WTC11 (cell line): ENCODE data around the gene ASTE1. TPM values are rescaled to one million over a fixed set of nuclear protein-coding genes. Genes with fewer than 3 reads are reported as not detected.

Experiments used
- ATAC-seq: fragments of 200-7000 bp; cut with Tn5 transposase; 2 replicates; pipeline ENCODE4 v1.10.0; 2021; ENCODE audit warnings: mild to moderate bottlenecking, moderate library complexity
- CTCF ChIA-PET: fragments of 300-600 bp; sonication (Branson Sonifier 250); formaldehyde crosslinking; loops from one replicate; lab custom pipeline; 2021; ENCODE audit warnings: antibody characterized with exemption; lab: Charles Lee
- POLR2A ChIA-PET: fragments of 350-600 bp; sonication (Branson Sonifier 250); formaldehyde crosslinking; loops from one replicate; lab custom pipeline; 2021; ENCODE audit warnings: antibody characterized with exemption; lab: Charles Lee
- DNase-seq: peaks from one replicate; pipeline ENCODE4 v3.0.0; 2021; ENCODE audit warnings: low spot score
- H3K27ac Mint-ChIP-seq: 2 replicates; pipeline ENCODE4 v1.8.0; 2021; ENCODE audit warnings: mixed read lengths
- H3K27me3 Mint-ChIP-seq: 2 replicates; pipeline ENCODE4 v1.8.0; 2021; ENCODE audit warnings: low read depth, mild to moderate bottlenecking, moderate library complexity, mixed read lengths
- H3K36me3 Mint-ChIP-seq: 2 replicates; pipeline ENCODE4 v1.8.0; 2021; ENCODE audit warnings: mixed read lengths
- H3K4me1 Mint-ChIP-seq: 2 replicates; pipeline ENCODE4 v1.8.0; 2022; ENCODE audit warnings: mixed read lengths
- H3K4me3 Mint-ChIP-seq: 2 replicates; pipeline ENCODE4 v1.8.0; 2021; ENCODE audit warnings: mild to moderate bottlenecking, moderate library complexity, mixed read lengths
- H3K9me3 Mint-ChIP-seq: 2 replicates; pipeline ENCODE4 v1.8.0; 2021; ENCODE audit warnings: mixed read lengths
- ETV6 ChIP-seq: sonication (generic); formaldehyde crosslinking; IDR thresholded peaks from 2 replicates; pipeline ENCODE4 v1.8.1; 2022; ENCODE audit warnings: mild to moderate bottlenecking, missing genetic modification reagents
- GRHL2 ChIP-seq: fragments of 250-450 bp; sonication (Bioruptor Pico); IDR thresholded peaks from 2 replicates; pipeline ENCODE4 v1.8.0; 2022; ENCODE audit warnings: mild to moderate bottlenecking, moderate library complexity; ENCODE audit not compliant: insufficient replicate concordance, severe bottlenecking
- MXD4 ChIP-seq: fragments of 250-450 bp; sonication (Bioruptor Pico); IDR thresholded peaks from 2 replicates; pipeline ENCODE4 v1.8.0; 2021; ENCODE audit warnings: mild to moderate bottlenecking, moderate library complexity, borderline replicate concordance
- MYBL2 ChIP-seq: sonication (generic); formaldehyde crosslinking; IDR thresholded peaks from 2 replicates; pipeline ENCODE4 v1.8.1; 2023; ENCODE audit warnings: mild to moderate bottlenecking, moderate library complexity, missing genetic modification reagents
- TEAD1 ChIP-seq: sonication (generic); formaldehyde crosslinking; IDR thresholded peaks from 2 replicates; pipeline ENCODE4 v1.8.0; 2022; ENCODE audit warnings: mild to moderate bottlenecking, missing genetic modification reagents
- ZBTB21 ChIP-seq: sonication (generic); formaldehyde crosslinking; IDR thresholded peaks from 2 replicates; pipeline ENCODE4 v1.8.1; 2023; ENCODE audit warnings: mild to moderate bottlenecking, missing genetic modification reagents, borderline replicate concordance
- ZNF263 ChIP-seq: sonication (generic); formaldehyde crosslinking; IDR thresholded peaks from 2 replicates; pipeline ENCODE4 v1.8.1; 2022; ENCODE audit warnings: low read depth, mild to moderate bottlenecking, moderate library complexity, missing genetic modification reagents
- ZNF317 ChIP-seq: sonication (generic); formaldehyde crosslinking; IDR thresholded peaks from 2 replicates; pipeline ENCODE4 v1.8.1; 2023; ENCODE audit warnings: low read depth, mild to moderate bottlenecking, moderate library complexity, missing genetic modification reagents, borderline replicate concordance
- ZNF396 ChIP-seq: fragments of 250-450 bp; sonication (Bioruptor Pico); IDR thresholded peaks from 2 replicates; pipeline ENCODE4 v1.8.0; 2021; ENCODE audit warnings: mild to moderate bottlenecking, moderate library complexity, borderline replicate concordance
- ZNF416 ChIP-seq: fragments of 250-450 bp; sonication (Bioruptor Pico); IDR thresholded peaks from 2 replicates; pipeline ENCODE4 v1.9.0; 2021; ENCODE audit warnings: mild to moderate bottlenecking, inconsistent platforms
- total RNA-seq: library from RNA; stranded (reverse); gene quantifications from 3 replicates; pipeline ENCODE4 v1.2.3, GENCODE V29; 2021
- TF ChIP-seq, protein P1 (sequence below): fragments of 200-600 bp; IDR thresholded peaks from 2 replicates; pipeline ENCODE4 v1.8.0; 2022; ENCODE audit warnings: antibody characterized with exemption
- TF ChIP-seq, protein P2 (sequence below): sonication (generic); formaldehyde crosslinking; conservative IDR thresholded peaks from 2 replicates; pipeline ENCODE4 v1.8.1; 2023; ENCODE audit warnings: mild to moderate bottlenecking, low read depth, missing genetic modification reagents, moderate library complexity
- TF ChIP-seq, protein P3 (sequence below): sonication (generic); formaldehyde crosslinking; IDR thresholded peaks from 2 replicates; pipeline ENCODE4 v1.8.1; 2022; ENCODE audit warnings: missing genetic modification reagents, borderline replicate concordance
- TF ChIP-seq, protein P4 (sequence below): sonication (generic); formaldehyde crosslinking; IDR thresholded peaks from 2 replicates; pipeline ENCODE4 v1.8.0; 2023; ENCODE audit warnings: missing genetic modification reagents, mild to moderate bottlenecking, borderline replicate concordance
- TF ChIP-seq, protein P5 (sequence below): fragments of 250-450 bp; sonication (Bioruptor Pico); IDR thresholded peaks from 2 replicates; pipeline ENCODE4 v1.9.0; 2021; ENCODE audit warnings: mild to moderate bottlenecking
- TF ChIP-seq, protein P6 (sequence below): sonication (generic); formaldehyde crosslinking; IDR thresholded peaks from 2 replicates; pipeline ENCODE4 v1.8.0; 2022; ENCODE audit warnings: mild to moderate bottlenecking, missing genetic modification reagents
- TF ChIP-seq, protein P7 (sequence below): sonication (generic); formaldehyde crosslinking; conservative IDR thresholded peaks from 2 replicates; pipeline ENCODE4 v1.8.1; 2022; ENCODE audit warnings: mild to moderate bottlenecking, missing genetic modification reagents
- TF ChIP-seq, protein P8 (sequence below): sonication (generic); formaldehyde crosslinking; IDR thresholded peaks from 2 replicates; pipeline ENCODE4 v1.8.1; 2022; ENCODE audit warnings: mild to moderate bottlenecking, moderate library complexity, missing genetic modification reagents

The ASTE1 gene
- total RNA-seq, 1 experiment from 2014 or later: 5.8 TPM

DNA sequence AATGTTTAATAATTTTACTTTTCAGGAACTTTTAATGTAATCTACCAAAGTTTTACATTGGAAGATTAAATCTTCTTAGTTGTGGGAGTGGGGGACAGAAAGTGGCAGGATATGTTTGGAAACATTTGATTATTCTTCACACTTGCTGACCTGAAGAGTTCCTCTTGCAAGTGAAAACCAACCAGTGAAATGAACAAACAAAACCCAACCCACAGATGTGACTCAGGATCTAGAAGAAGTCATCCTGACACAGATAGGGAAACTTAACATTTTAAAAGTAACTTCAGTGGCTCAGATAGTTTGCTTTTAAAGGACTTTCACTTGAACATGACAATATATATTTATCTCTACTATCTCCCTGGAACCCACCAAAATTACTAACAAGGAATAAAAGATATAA, 55.4 kb downstream of the ASTE1 start:
- CTCF ChIA-PET: no interaction called here
- Mint-ChIP-seq H3K27me3 (no peaks in the 10 kb centered on the region), H3K9me3 (no peaks in the 10 kb centered on the region), H3K4me3 (no peak overlapping the region), H3K36me3 (peaks cover 29% of the 10 kb centered on the region), H3K4me1 (peaks cover 25% of the 10 kb centered on the region), H3K27ac (no peak overlapping the region)
- ATAC-seq (no peak), DNase-seq (no peak)
- POLR2A ChIA-PET: no interaction called here
- TF ChIP-seq ZNF263 (CRISPR knock-in tag): no peak
- TF ChIP-seq, protein P1, sequence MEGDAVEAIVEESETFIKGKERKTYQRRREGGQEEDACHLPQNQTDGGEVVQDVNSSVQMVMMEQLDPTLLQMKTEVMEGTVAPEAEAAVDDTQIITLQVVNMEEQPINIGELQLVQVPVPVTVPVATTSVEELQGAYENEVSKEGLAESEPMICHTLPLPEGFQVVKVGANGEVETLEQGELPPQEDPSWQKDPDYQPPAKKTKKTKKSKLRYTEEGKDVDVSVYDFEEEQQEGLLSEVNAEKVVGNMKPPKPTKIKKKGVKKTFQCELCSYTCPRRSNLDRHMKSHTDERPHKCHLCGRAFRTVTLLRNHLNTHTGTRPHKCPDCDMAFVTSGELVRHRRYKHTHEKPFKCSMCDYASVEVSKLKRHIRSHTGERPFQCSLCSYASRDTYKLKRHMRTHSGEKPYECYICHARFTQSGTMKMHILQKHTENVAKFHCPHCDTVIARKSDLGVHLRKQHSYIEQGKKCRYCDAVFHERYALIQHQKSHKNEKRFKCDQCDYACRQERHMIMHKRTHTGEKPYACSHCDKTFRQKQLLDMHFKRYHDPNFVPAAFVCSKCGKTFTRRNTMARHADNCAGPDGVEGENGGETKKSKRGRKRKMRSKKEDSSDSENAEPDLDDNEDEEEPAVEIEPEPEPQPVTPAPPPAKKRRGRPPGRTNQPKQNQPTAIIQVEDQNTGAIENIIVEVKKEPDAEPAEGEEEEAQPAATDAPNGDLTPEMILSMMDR: no peak
- TF ChIP-seq, protein P2, sequence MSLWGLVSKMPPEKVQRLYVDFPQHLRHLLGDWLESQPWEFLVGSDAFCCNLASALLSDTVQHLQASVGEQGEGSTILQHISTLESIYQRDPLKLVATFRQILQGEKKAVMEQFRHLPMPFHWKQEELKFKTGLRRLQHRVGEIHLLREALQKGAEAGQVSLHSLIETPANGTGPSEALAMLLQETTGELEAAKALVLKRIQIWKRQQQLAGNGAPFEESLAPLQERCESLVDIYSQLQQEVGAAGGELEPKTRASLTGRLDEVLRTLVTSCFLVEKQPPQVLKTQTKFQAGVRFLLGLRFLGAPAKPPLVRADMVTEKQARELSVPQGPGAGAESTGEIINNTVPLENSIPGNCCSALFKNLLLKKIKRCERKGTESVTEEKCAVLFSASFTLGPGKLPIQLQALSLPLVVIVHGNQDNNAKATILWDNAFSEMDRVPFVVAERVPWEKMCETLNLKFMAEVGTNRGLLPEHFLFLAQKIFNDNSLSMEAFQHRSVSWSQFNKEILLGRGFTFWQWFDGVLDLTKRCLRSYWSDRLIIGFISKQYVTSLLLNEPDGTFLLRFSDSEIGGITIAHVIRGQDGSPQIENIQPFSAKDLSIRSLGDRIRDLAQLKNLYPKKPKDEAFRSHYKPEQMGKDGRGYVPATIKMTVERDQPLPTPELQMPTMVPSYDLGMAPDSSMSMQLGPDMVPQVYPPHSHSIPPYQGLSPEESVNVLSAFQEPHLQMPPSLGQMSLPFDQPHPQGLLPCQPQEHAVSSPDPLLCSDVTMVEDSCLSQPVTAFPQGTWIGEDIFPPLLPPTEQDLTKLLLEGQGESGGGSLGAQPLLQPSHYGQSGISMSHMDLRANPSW: no peak
- no peak for TF ChIP-seq MYBL2 (CRISPR knock-in tag)
- TF ChIP-seq ZNF416 (CRISPR knock-in tag): no peak
- no peak for TF ChIP-seq ETV6 (CRISPR knock-in tag)
- TF ChIP-seq ZNF317 (CRISPR knock-in tag): no peak
- TF ChIP-seq ZNF396 (CRISPR knock-in tag): no peak
- TF ChIP-seq, protein P3, sequence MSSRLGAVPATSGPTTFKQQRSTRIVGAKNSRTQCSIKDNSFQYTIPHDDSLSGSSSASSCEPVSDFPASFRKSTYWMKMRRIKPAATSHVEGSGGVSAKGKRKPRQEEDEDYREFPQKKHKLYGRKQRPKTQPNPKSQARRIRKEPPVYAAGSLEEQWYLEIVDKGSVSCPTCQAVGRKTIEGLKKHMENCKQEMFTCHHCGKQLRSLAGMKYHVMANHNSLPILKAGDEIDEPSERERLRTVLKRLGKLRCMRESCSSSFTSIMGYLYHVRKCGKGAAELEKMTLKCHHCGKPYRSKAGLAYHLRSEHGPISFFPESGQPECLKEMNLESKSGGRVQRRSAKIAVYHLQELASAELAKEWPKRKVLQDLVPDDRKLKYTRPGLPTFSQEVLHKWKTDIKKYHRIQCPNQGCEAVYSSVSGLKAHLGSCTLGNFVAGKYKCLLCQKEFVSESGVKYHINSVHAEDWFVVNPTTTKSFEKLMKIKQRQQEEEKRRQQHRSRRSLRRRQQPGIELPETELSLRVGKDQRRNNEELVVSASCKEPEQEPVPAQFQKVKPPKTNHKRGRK: no peak
- no peak for TF ChIP-seq TEAD1
- TF ChIP-seq ZBTB21: no peak
- no peak for TF ChIP-seq MXD4 (CRISPR knock-in tag)
- TF ChIP-seq GRHL2 (CRISPR knock-in tag): no peak
- TF ChIP-seq, protein P4, sequence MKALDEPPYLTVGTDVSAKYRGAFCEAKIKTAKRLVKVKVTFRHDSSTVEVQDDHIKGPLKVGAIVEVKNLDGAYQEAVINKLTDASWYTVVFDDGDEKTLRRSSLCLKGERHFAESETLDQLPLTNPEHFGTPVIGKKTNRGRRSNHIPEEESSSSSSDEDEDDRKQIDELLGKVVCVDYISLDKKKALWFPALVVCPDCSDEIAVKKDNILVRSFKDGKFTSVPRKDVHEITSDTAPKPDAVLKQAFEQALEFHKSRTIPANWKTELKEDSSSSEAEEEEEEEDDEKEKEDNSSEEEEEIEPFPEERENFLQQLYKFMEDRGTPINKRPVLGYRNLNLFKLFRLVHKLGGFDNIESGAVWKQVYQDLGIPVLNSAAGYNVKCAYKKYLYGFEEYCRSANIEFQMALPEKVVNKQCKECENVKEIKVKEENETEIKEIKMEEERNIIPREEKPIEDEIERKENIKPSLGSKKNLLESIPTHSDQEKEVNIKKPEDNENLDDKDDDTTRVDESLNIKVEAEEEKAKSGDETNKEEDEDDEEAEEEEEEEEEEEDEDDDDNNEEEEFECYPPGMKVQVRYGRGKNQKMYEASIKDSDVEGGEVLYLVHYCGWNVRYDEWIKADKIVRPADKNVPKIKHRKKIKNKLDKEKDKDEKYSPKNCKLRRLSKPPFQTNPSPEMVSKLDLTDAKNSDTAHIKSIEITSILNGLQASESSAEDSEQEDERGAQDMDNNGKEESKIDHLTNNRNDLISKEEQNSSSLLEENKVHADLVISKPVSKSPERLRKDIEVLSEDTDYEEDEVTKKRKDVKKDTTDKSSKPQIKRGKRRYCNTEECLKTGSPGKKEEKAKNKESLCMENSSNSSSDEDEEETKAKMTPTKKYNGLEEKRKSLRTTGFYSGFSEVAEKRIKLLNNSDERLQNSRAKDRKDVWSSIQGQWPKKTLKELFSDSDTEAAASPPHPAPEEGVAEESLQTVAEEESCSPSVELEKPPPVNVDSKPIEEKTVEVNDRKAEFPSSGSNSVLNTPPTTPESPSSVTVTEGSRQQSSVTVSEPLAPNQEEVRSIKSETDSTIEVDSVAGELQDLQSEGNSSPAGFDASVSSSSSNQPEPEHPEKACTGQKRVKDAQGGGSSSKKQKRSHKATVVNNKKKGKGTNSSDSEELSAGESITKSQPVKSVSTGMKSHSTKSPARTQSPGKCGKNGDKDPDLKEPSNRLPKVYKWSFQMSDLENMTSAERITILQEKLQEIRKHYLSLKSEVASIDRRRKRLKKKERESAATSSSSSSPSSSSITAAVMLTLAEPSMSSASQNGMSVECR (CRISPR knock-in tag): no peak
- TF ChIP-seq, protein P5, sequence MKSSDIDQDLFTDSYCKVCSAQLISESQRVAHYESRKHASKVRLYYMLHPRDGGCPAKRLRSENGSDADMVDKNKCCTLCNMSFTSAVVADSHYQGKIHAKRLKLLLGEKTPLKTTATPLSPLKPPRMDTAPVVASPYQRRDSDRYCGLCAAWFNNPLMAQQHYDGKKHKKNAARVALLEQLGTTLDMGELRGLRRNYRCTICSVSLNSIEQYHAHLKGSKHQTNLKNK (CRISPR knock-in tag): no peak

DNA sequence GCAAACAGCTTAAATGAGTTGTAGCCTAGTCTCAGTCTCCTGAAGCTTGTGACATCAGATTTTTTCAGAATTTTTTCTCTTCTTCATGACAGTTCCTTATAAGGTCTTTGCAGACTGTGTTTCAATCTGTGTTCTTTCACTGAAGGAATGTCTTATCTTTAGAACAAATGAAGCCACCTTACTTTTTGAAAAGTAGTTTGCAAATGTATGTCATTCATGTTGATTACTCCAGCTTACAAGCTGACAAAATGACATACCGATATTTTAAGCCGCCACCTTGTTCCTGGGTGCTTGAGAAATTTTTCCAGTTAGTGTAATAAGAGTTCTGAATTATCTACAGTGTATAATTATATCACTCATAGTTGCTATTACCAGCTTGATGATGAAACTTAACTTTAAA, 57.0 kb downstream of the ASTE1 start:
- Mint-ChIP-seq H3K4me3 (no peak overlapping the region), H3K27me3 (no peaks in the 10 kb centered on the region), H3K4me1 (peaks cover 17% of the 10 kb centered on the region), H3K36me3 (peaks cover 36% of the 10 kb centered on the region), H3K9me3 (no peaks in the 10 kb centered on the region), H3K27ac (no peak overlapping the region)
- CTCF ChIA-PET: no interaction called here
- POLR2A ChIA-PET: no interaction called here
- DNase-seq (no peak), ATAC-seq (no peak)
- TF ChIP-seq, protein P5 (CRISPR knock-in tag): no peak
- TF ChIP-seq, protein P6, sequence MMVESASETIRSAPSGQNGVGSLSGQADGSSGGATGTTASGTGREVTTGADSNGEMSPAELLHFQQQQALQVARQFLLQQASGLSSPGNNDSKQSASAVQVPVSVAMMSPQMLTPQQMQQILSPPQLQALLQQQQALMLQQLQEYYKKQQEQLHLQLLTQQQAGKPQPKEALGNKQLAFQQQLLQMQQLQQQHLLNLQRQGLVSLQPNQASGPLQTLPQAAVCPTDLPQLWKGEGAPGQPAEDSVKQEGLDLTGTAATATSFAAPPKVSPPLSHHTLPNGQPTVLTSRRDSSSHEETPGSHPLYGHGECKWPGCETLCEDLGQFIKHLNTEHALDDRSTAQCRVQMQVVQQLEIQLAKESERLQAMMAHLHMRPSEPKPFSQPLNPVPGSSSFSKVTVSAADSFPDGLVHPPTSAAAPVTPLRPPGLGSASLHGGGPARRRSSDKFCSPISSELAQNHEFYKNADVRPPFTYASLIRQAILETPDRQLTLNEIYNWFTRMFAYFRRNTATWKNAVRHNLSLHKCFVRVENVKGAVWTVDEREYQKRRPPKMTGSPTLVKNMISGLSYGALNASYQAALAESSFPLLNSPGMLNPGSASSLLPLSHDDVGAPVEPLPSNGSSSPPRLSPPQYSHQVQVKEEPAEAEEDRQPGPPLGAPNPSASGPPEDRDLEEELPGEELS (CRISPR knock-in tag): no peak
- TF ChIP-seq, protein P7, sequence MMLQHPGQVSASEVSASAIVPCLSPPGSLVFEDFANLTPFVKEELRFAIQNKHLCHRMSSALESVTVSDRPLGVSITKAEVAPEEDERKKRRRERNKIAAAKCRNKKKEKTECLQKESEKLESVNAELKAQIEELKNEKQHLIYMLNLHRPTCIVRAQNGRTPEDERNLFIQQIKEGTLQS (CRISPR knock-in tag): no peak
- TF ChIP-seq MYBL2 (CRISPR knock-in tag): no peak
- TF ChIP-seq, protein P8, sequence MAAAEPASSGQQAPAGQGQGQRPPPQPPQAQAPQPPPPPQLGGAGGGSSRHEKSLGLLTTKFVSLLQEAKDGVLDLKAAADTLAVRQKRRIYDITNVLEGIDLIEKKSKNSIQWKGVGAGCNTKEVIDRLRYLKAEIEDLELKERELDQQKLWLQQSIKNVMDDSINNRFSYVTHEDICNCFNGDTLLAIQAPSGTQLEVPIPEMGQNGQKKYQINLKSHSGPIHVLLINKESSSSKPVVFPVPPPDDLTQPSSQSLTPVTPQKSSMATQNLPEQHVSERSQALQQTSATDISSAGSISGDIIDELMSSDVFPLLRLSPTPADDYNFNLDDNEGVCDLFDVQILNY (CRISPR knock-in tag): no peak
- TF ChIP-seq, protein P3: no peak
